HEK293 (cell line): Measurements from ENCODE around the gene NME5.
"Not testable (repeated sequence)": the region's sequence is repeated elsewhere in the genome, so short reads cannot be mapped to it uniquely, and the experiment has no call there.

Source experiments
- WT1 ChIP-seq: fragments of 450-650 bp; formaldehyde crosslinking; IDR thresholded peaks from 2 replicates; pipeline ENCODE4 v1.5.1; 2016; ENCODE audit warnings: missing biosample characterization, missing genetic modification characterization
- ZBTB17 ChIP-seq: fragments of 450-650 bp; formaldehyde crosslinking; IDR thresholded peaks from 2 replicates; pipeline ENCODE4 v1.5.1; 2016; ENCODE audit warnings: missing biosample characterization, missing genetic modification characterization
- ZNF10 ChIP-seq: fragments of 450-650 bp; formaldehyde crosslinking; IDR thresholded peaks from 2 replicates; pipeline ENCODE4 v1.5.1; 2017; ENCODE audit warnings: missing biosample characterization, missing genetic modification characterization
- ZNF416 ChIP-seq: fragments of 450-650 bp; formaldehyde crosslinking; IDR thresholded peaks from 2 replicates; pipeline ENCODE4 v1.5.1; 2016; ENCODE audit warnings: missing biosample characterization, missing genetic modification characterization
- ZNF423 ChIP-seq: fragments of 450-650 bp; formaldehyde crosslinking; IDR thresholded peaks from 2 replicates; pipeline ENCODE4 v1.5.1; 2016; ENCODE audit warnings: missing biosample characterization, missing genetic modification characterization
- TF ChIP-seq, protein P1 (sequence below): fragments of 450-650 bp; formaldehyde crosslinking; IDR thresholded peaks from 2 replicates; pipeline ENCODE4 v1.5.1; 2016; ENCODE audit warnings: missing biosample characterization, missing genetic modification characterization

DNA sequence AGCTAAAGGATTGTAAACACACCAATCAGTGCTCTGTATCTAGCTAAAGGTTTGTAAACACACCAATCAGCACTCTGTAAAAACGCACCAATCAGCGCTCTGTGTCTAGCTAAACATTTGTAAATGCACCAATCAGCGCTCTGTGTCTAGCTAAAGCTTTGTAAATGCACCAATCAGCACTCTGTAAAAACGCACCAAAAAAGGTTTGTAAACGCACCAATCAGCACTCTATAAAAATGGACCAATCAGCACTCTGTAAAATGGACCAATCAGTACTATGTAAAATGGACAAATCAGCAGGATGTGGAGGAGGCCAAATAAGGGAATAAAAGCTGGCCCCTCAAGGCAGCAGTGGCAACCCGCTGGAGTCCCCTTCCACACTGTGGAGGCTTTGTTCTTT lies 4.3 kb upstream of the NME5 start:
- TF ChIP-seq ZNF416 (tag by site-specific recombination); ZBTB17 (tag by site-specific recombination); ZNF423; WT1 (tag by site-specific recombination); ZNF10 (tag by site-specific recombination): not testable (repeated sequence)
- TF ChIP-seq, protein P1, sequence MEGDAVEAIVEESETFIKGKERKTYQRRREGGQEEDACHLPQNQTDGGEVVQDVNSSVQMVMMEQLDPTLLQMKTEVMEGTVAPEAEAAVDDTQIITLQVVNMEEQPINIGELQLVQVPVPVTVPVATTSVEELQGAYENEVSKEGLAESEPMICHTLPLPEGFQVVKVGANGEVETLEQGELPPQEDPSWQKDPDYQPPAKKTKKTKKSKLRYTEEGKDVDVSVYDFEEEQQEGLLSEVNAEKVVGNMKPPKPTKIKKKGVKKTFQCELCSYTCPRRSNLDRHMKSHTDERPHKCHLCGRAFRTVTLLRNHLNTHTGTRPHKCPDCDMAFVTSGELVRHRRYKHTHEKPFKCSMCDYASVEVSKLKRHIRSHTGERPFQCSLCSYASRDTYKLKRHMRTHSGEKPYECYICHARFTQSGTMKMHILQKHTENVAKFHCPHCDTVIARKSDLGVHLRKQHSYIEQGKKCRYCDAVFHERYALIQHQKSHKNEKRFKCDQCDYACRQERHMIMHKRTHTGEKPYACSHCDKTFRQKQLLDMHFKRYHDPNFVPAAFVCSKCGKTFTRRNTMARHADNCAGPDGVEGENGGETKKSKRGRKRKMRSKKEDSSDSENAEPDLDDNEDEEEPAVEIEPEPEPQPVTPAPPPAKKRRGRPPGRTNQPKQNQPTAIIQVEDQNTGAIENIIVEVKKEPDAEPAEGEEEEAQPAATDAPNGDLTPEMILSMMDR (tag by site-specific recombination): not testable (repeated sequence)
